T-helper 1 cell treated with Interleukin-12 subunit alpha and Interleukin-12 subunit beta and Interleukin-4 antibody, amounts not matched to agents 30 μg/mL and 1 μg/mL, for 36 hours (primary cell): ENCODE results near the gene BHLHA15.
A peak's percentile ranks its signal among the peaks of the same experiment; 100 is the strongest.

Experiments
- H3K27ac Mint-ChIP-seq: one replicate; pipeline ENCODE4 v1.8.0; 2021; ENCODE audit warnings: mild to moderate bottlenecking, mixed read lengths
- H3K27me3 Mint-ChIP-seq: one replicate; pipeline ENCODE4 v1.8.0; 2021; ENCODE audit warnings: low read depth, mixed read lengths
- H3K36me3 Mint-ChIP-seq: one replicate; pipeline ENCODE4 v1.8.0; 2021; ENCODE audit warnings: low read depth, mixed read lengths
- H3K4me1 Mint-ChIP-seq: one replicate; pipeline ENCODE4 v1.8.0; 2021; ENCODE audit warnings: low read depth, mixed read lengths
- H3K4me3 Mint-ChIP-seq: one replicate; pipeline ENCODE4 v1.8.0; 2021; ENCODE audit warnings: mild to moderate bottlenecking, moderate library complexity, mixed read lengths
- H3K9me3 Mint-ChIP-seq: one replicate; pipeline ENCODE4 v1.8.0; 2021; ENCODE audit warnings: mixed read lengths

Gene BHLHA15

GRCh38 chr7:98251601-98252424 is 40.6 kb downstream of the BHLHA15 start, which contains the start of gene TECPR1:
Gene TECPR1, minus strand, starts transcription at chr7:98252232. Its CDS starts 6,086 bp downstream, at chr7:98246146.
- Mint-ChIP-seq H3K36me3 (peaks cover 23% of the 10 kb centered on the region), H3K4me1 (peaks cover 48% of the 10 kb centered on the region), H3K9me3 (no peaks in the 10 kb centered on the region), H3K27me3 (no peaks in the 10 kb centered on the region), H3K27ac (peak within 1 kb of the TSS; percentile 99), H3K4me3 (peak within 1 kb of the TSS; percentile 94)

- H3K27ac Mint-ChIP-seq, result peak overlapping the region; percentile 99
- no peaks in the 10 kb centered on the region for H3K9me3 Mint-ChIP-seq
- peaks cover 25% of the 10 kb centered on the region for H3K36me3 Mint-ChIP-seq
- H3K27me3 Mint-ChIP-seq, result no peaks in the 10 kb centered on the region
- peak overlapping the region; percentile 94 for H3K4me3 Mint-ChIP-seq
- peaks cover 50% of the 10 kb centered on the region for H3K4me1 Mint-ChIP-seq
Measured at GRCh38 chr7:98252425-98253054, 41.3 kb downstream of the BHLHA15 start.

- Mint-ChIP-seq H3K27ac (peak overlapping the region; percentile 82), H3K4me1 (peaks cover 39% of the 10 kb centered on the region)
Measured at GRCh38 chr7:98254516-98254915, 43.3 kb downstream of the BHLHA15 start.

GRCh38 chr7:98254951-98255610 is 43.8 kb downstream of the BHLHA15 start:
- H3K36me3 Mint-ChIP-seq, result peaks cover 15% of the 10 kb centered on the region
- H3K27ac Mint-ChIP-seq, result peak overlapping the region; percentile 82
- H3K9me3 Mint-ChIP-seq, result no peaks in the 10 kb centered on the region
- no peaks in the 10 kb centered on the region for H3K27me3 Mint-ChIP-seq
- peaks cover 35% of the 10 kb centered on the region for H3K4me1 Mint-ChIP-seq
- peak overlapping the region; percentile 26 for H3K4me3 Mint-ChIP-seq

More at GRCh38 chr7:98254516-98254915, 43.3 kb downstream of the BHLHA15 start:
- no peaks in the 10 kb centered on the region for H3K9me3 Mint-ChIP-seq
- peaks cover 19% of the 10 kb centered on the region for H3K36me3 Mint-ChIP-seq
- H3K27me3 Mint-ChIP-seq, result no peaks in the 10 kb centered on the region
- no peak overlapping the region for H3K4me3 Mint-ChIP-seq

- Mint-ChIP-seq H3K27ac (no peak overlapping the region), H3K9me3 (no peaks in the 10 kb centered on the region), H3K4me3 (no peak overlapping the region), H3K4me1 (peaks cover 28% of the 10 kb centered on the region), H3K27me3 (no peaks in the 10 kb centered on the region), H3K36me3 (peaks cover 15% of the 10 kb centered on the region)
Measured at GRCh38 chr7:98256431-98256830, 45.2 kb downstream of the BHLHA15 start.

DNA sequence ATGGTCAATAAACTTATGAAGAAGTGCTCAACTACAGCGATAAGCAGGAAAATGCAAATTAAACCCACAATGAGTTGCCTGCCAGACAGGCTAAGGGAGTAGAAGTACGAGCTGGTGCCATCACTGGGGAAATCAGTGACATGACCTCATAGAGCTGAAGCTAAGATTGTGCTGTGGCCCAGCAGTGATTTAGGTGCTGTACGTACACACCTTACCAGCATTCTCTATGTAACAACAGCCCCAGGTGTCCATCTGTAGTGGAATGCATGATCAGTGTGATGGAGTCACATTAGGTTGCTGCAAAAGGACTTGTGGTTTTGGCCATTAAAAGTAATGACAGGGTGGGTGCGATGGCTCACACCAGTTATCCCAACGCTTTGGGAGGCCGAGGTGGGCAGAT is 46.5 kb downstream of the BHLHA15 start:
- no peaks in the 10 kb centered on the region for H3K27me3 Mint-ChIP-seq

More for the DNA sequence above, 46.5 kb downstream of the BHLHA15 start:
- peaks cover 28% of the 10 kb centered on the region for H3K4me1 Mint-ChIP-seq
- no peaks in the 10 kb centered on the region for H3K9me3 Mint-ChIP-seq
- H3K27ac Mint-ChIP-seq, result no peak overlapping the region
- peaks cover 18% of the 10 kb centered on the region for H3K36me3 Mint-ChIP-seq
- no peak overlapping the region for H3K4me3 Mint-ChIP-seq
